ENCODE data around the gene DYRK4. TPM values are rescaled to one million over a fixed set of nuclear protein-coding genes. Genes with fewer than 3 reads are reported as not detected.

DYRK4 gene
- total and polyA plus RNA-seq, 7 experiments from 2014 or later: 9.8 to 50.9 (median 24.4) TPM

DNA sequence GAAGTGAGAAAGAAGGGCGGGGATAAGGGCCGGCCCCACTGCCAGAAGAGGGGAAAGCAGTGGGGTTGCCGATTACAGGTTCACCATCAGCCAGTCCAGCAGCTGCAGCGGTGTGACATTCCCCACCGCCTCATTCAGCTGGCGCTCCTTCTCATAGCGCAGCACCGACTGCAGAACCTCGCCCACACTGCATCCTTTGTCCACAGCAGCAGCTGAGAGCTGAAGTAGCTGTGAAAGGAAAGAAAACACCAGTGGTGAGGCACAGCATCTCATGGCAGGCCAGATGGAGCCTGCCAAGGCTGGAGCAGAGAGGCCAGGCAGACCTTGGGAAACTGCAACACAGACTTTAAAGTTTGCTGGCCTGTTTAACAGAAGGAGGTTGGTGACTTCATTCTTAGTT, 53.7 kb downstream of the DYRK4 start:
- no peaks in the 10 kb centered on the region for H3K4me1 Mint-ChIP-seq
- no peak overlapping the region for H3K4me3 Mint-ChIP-seq
- H3K27me3 Mint-ChIP-seq: peaks cover 0 to under 1% (median 0%) of the 10 kb centered on the region in 5 donors
- no peak overlapping the region for H3K27ac Mint-ChIP-seq
- H3K27me3 ChIP-seq (ENCODE audit: control insufficient read depth in 2 of 2, insufficient read depth in 2 of 2, low read length in 2 of 2): no peaks in the 10 kb centered on the region
- no peaks in the 10 kb centered on the region for H3K4me1 ChIP-seq (ENCODE audit: control insufficient read depth in 2 of 2, insufficient read depth in 2 of 2, low read length in 2 of 2)
- no peak for ATAC-seq
- no peak overlapping the region for H3K4me3 ChIP-seq (ENCODE audit: low read length)
- DNase-seq: no peak
- no peaks in the 10 kb centered on the region for H3K9me3 Mint-ChIP-seq
- peaks cover 6 to 34% (median 14%) of the 10 kb centered on the region in 5 donors for H3K36me3 Mint-ChIP-seq
- ChIA-PET POLR2A (interaction anchor here (1.3 kb wide), 1 partner anchor 33 kb away, joined by 3 read pairs; the partner anchor contains the start of genes AKAP3 and NDUFA9), CTCF (no interaction called here)
- intact Hi-C loops (cut with micrococcal nuclease): no loop called here
- H3K36me3 ChIP-seq (ENCODE audit: control insufficient read depth in 2 of 3, insufficient read depth in 3 of 3, low read length in 3 of 3): peaks cover 0 to 41% (median 11%) of the 10 kb centered on the region in 3 experiments
- H3K27ac ChIP-seq (ENCODE audit: low read depth, low read length): no peak overlapping the region
- H3K9me3 ChIP-seq (ENCODE audit: control insufficient read depth in 2 of 3, low read length in 3 of 3): no peaks in the 10 kb centered on the region

DNA sequence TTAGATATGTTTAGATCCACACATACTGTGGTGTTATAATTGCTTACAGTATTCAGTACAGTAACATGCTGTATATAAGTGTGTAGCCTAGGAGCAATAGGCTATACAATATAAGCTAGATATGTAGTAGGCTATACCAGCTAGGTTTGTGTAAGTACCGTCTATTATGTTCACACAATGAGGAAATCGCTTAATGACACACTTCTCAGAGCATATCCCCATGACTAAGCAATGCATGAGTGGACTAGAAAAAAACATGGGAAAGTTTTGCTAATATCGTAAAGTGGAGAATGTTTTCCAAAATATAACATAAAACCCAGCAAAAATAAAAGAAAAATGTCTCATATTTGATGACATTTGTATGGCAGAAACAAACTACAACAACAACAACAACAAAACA, 59.5 kb downstream of the DYRK4 start:
- H3K27me3 ChIP-seq (ENCODE audit: control insufficient read depth in 2 of 2, insufficient read depth in 2 of 2, low read length in 2 of 2): no peaks in the 10 kb centered on the region
- intact Hi-C loops (cut with micrococcal nuclease): no loop called here
- H3K9me3 Mint-ChIP-seq: peaks cover 0 to 3% (median 0%) of the 10 kb centered on the region in 11 donors
- peaks cover 0 to 24% (median 0%) of the 10 kb centered on the region in 5 donors for H3K27me3 Mint-ChIP-seq
- DNase-seq (no peak), ATAC-seq (no peak)
- ChIA-PET CTCF (interaction anchor here (0.7 kb wide), 1 partner anchor 9 kb away, joined by 3 read pairs; no protein-coding TSS in a partner anchor), POLR2A (no interaction called here)
- H3K36me3 Mint-ChIP-seq: peaks cover 0 to 4% (median 0%) of the 10 kb centered on the region in 5 donors
- H3K27ac Mint-ChIP-seq: no peak overlapping the region
- H3K4me3 ChIP-seq (ENCODE audit: low read length): no peak overlapping the region
- H3K4me3 Mint-ChIP-seq: no peak overlapping the region
- H3K27ac ChIP-seq (ENCODE audit: low read depth, low read length): no peak overlapping the region
- no peaks in the 10 kb centered on the region for H3K36me3 ChIP-seq (ENCODE audit: control insufficient read depth in 2 of 3, insufficient read depth in 3 of 3, low read length in 3 of 3)
- no peaks in the 10 kb centered on the region for H3K4me1 ChIP-seq (ENCODE audit: control insufficient read depth in 2 of 2, insufficient read depth in 2 of 2, low read length in 2 of 2)
- no peaks in the 10 kb centered on the region for H3K4me1 Mint-ChIP-seq
- no peaks in the 10 kb centered on the region for H3K9me3 ChIP-seq (ENCODE audit: control insufficient read depth in 2 of 3, low read length in 3 of 3)

DNA sequence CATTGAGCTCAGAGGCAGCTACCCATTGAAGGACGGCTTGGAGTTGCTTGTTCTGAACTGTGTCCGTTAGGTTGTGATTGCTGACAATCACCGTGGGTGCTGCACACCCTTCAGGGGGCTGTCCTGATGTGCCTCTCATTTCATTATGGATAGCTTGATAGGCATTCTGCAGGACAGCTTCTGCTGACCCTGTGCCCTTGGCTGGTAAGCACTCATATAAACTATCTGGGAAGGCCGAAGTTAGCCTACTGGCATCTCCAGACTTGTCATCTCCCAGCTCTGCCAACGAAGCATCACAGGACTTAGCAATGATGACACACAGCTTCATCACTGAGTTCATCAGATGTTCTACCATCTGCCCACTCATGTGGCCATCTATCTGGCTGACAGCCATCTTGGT, 64.5 kb downstream of the DYRK4 start:
- Mint-ChIP-seq H3K27me3 (peaks cover 0 to 35% (median 0%) of the 10 kb centered on the region in 5 donors), H3K36me3 (no peaks in the 10 kb centered on the region), H3K27ac (no peak overlapping the region), H3K4me1 (no peaks in the 10 kb centered on the region), H3K4me3 (no peak overlapping the region), H3K9me3 (peaks cover 0 to 3% (median 0%) of the 10 kb centered on the region in 11 donors)
- ChIA-PET CTCF (no interaction called here), POLR2A (no interaction called here)
- DNase-seq (no peak), ATAC-seq (no peak)
- Histone ChIP-seq H3K4me3 (ENCODE audit: low read length) (no peak overlapping the region), H3K27me3 (ENCODE audit: control insufficient read depth in 2 of 2, insufficient read depth in 2 of 2, low read length in 2 of 2) (no peaks in the 10 kb centered on the region), H3K9me3 (ENCODE audit: control insufficient read depth in 2 of 3, low read length in 3 of 3) (no peaks in the 10 kb centered on the region), H3K36me3 (ENCODE audit: control insufficient read depth in 2 of 3, insufficient read depth in 3 of 3, low read length in 3 of 3) (no peaks in the 10 kb centered on the region), H3K4me1 (ENCODE audit: control insufficient read depth in 2 of 2, insufficient read depth in 2 of 2, low read length in 2 of 2) (no peaks in the 10 kb centered on the region), H3K27ac (ENCODE audit: low read depth, low read length) (no peak overlapping the region)
- intact Hi-C loops (cut with micrococcal nuclease): no loop called here

DNA sequence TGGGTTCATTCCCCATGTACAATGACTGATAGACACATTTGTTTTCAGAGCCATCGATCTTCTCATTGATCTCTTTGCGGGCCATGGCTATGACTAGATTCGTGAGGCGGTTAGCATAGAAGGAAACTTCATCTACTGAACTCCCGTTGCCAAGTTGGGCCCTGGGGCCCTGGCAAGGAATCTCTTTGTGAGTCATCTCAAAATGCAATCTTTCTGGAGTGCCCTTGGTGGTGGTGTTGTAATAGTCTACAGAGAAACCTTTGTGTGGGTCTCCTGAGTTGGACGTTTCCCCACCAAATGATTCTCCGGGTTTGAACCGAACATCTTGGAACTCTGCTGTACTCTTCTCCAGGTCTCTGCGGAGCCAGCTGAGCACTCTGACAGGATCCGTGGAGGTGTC, 66.4 kb downstream of the DYRK4 start:
- Mint-ChIP-seq H3K4me3 (no peak overlapping the region), H3K36me3 (peaks cover 0 to 1% (median 0%) of the 10 kb centered on the region in 5 donors), H3K4me1 (no peaks in the 10 kb centered on the region), H3K27ac (no peak overlapping the region), H3K9me3 (no peaks in the 10 kb centered on the region), H3K27me3 (peaks cover 0 to 25% (median 0%) of the 10 kb centered on the region in 5 donors)
- H3K4me3 ChIP-seq (ENCODE audit: low read length): no peak overlapping the region
- H3K4me1 ChIP-seq (ENCODE audit: control insufficient read depth in 2 of 2, insufficient read depth in 2 of 2, low read length in 2 of 2): no peaks in the 10 kb centered on the region
- no peak overlapping the region for H3K27ac ChIP-seq (ENCODE audit: low read depth, low read length)
- ATAC-seq (no peak), DNase-seq (no peak)
- H3K27me3 ChIP-seq (ENCODE audit: control insufficient read depth in 2 of 2, insufficient read depth in 2 of 2, low read length in 2 of 2): no peaks in the 10 kb centered on the region
- H3K9me3 ChIP-seq (ENCODE audit: control insufficient read depth in 2 of 3, low read length in 3 of 3): no peaks in the 10 kb centered on the region
- H3K36me3 ChIP-seq (ENCODE audit: control insufficient read depth in 2 of 3, insufficient read depth in 3 of 3, low read length in 3 of 3): no peaks in the 10 kb centered on the region
- CTCF ChIA-PET: no interaction called here
- intact Hi-C loops (cut with micrococcal nuclease): no loop called here
- POLR2A ChIA-PET: no interaction called here

DNA sequence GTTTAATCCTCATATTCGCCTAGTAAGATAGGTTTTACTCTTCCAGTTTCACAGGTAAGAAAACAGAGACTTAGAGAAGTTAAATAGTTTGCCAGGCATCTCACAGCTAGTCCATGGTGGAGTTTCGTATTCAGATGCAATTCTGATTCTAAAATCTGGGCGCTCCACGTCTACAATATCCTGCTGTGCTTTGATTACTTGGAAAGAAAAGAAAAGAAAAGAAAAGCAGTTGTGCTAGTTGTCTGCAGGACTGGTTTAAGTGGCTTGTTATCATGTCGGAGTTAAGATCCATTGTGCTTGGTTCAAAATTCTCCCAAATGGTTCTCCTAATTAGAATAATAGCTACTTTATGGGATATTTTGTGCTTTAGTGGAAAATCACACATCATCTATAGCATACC, 68.3 kb downstream of the DYRK4 start:
- intact Hi-C loops (cut with micrococcal nuclease): no loop called here
- Mint-ChIP-seq H3K4me1 (no peaks in the 10 kb centered on the region), H3K4me3 (no peak overlapping the region), H3K27me3 (peaks cover 0 to 19% (median 0%) of the 10 kb centered on the region in 5 donors), H3K9me3 (peaks cover 0 to 2% (median 0%) of the 10 kb centered on the region in 11 donors), H3K36me3 (peaks cover 0 to 6% (median 0%) of the 10 kb centered on the region in 5 donors), H3K27ac (no peak overlapping the region)
- ChIA-PET CTCF (interaction anchor here (0.6 kb wide), 1 partner anchor 9 kb away, joined by 3 read pairs; no protein-coding TSS in a partner anchor), POLR2A (no interaction called here)
- no peaks in the 10 kb centered on the region for H3K36me3 ChIP-seq (ENCODE audit: control insufficient read depth in 2 of 3, insufficient read depth in 3 of 3, low read length in 3 of 3)
- H3K4me1 ChIP-seq (ENCODE audit: control insufficient read depth in 2 of 2, insufficient read depth in 2 of 2, low read length in 2 of 2): no peaks in the 10 kb centered on the region
- ATAC-seq: no peak
- no peaks in the 10 kb centered on the region for H3K9me3 ChIP-seq (ENCODE audit: control insufficient read depth in 2 of 3, low read length in 3 of 3)
- no peak for DNase-seq
- no peaks in the 10 kb centered on the region for H3K27me3 ChIP-seq (ENCODE audit: control insufficient read depth in 2 of 2, insufficient read depth in 2 of 2, low read length in 2 of 2)
- no peak overlapping the region for H3K27ac ChIP-seq (ENCODE audit: low read depth, low read length)
- H3K4me3 ChIP-seq (ENCODE audit: low read length): no peak overlapping the region

DNA sequence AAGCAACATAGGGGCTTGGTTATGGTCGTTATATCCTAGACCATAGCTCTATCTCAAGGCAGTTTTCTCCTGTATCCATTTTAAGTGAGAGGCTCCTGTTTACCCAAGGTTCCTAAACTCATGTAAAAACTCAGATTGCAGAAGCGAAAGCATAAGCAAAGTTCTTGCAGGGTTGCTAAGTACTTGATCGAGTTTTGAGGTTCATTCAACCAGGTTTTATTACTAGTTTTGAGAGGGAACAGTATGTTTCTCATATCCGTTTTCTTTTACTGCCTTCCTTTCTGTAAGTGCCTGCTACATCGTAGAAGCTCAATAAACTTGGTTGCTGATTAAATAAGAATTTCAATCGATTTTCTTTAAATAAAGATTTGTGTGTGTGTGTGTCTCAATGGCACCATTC, 81.7 kb downstream of the DYRK4 start:
- H3K4me1 Mint-ChIP-seq: peaks cover 2 to 18% (median 9%) of the 10 kb centered on the region in 7 donors
- H3K4me3 Mint-ChIP-seq: no peak overlapping the region
- peaks cover 0 to 7% of the 10 kb centered on the region in 2 donors for H3K4me1 ChIP-seq (ENCODE audit: control insufficient read depth in 2 of 2, insufficient read depth in 2 of 2, low read length in 2 of 2)
- no peaks in the 10 kb centered on the region for H3K9me3 ChIP-seq (ENCODE audit: control insufficient read depth in 2 of 3, low read length in 3 of 3)
- no peaks in the 10 kb centered on the region for H3K9me3 Mint-ChIP-seq
- intact Hi-C loops (cut with micrococcal nuclease): no loop called here
- no peak for DNase-seq
- H3K4me3 ChIP-seq (ENCODE audit: low read length): no peak overlapping the region
- H3K27me3 ChIP-seq (ENCODE audit: control insufficient read depth in 2 of 2, insufficient read depth in 2 of 2, low read length in 2 of 2): no peaks in the 10 kb centered on the region
- no peak overlapping the region for H3K27ac ChIP-seq (ENCODE audit: low read depth, low read length)
- H3K27me3 Mint-ChIP-seq: peaks cover 0 to 32% (median 4%) of the 10 kb centered on the region in 5 donors
- POLR2A ChIA-PET: no interaction called here
- no peak overlapping the region for H3K27ac Mint-ChIP-seq
- no peak for ATAC-seq
- CTCF ChIA-PET: interaction anchor here (1.2 kb wide), 1 partner anchor 39 kb away, joined by 3 read pairs; no protein-coding TSS in a partner anchor
- no peaks in the 10 kb centered on the region for H3K36me3 ChIP-seq (ENCODE audit: control insufficient read depth in 2 of 3, insufficient read depth in 3 of 3, low read length in 3 of 3)
- H3K36me3 Mint-ChIP-seq: peaks cover 0 to 4% (median 0%) of the 10 kb centered on the region in 5 donors

DNA sequence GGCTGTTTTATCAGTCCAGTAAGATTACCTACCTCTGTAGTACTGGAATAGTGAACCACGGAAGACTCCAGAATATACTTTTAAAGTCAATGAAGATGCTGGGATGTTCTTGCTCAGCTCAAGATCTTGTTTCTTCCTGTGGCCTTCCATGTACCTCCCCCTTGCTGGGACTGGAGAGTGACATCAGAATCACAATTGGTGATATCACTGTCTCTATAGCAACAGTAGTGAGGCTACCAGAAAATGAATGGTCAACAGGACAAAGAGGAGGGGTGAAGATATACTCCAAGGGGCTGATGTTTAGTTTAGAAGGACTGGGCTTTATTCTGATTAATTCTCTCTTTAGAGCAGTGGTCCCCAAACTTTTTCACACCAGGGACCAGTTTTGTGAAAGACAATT, 83.0 kb downstream of the DYRK4 start:
- H3K36me3 ChIP-seq (ENCODE audit: control insufficient read depth in 2 of 3, insufficient read depth in 3 of 3, low read length in 3 of 3): peaks cover 0 to 3% (median 0%) of the 10 kb centered on the region in 3 experiments
- no peak overlapping the region for H3K27ac ChIP-seq (ENCODE audit: low read depth, low read length)
- H3K36me3 Mint-ChIP-seq: peaks cover 0 to 2% (median 0%) of the 10 kb centered on the region in 5 donors
- ATAC-seq: no peak
- no peak for DNase-seq
- H3K9me3 ChIP-seq (ENCODE audit: control insufficient read depth in 2 of 3, low read length in 3 of 3): no peaks in the 10 kb centered on the region
- H3K27me3 ChIP-seq (ENCODE audit: control insufficient read depth in 2 of 2, insufficient read depth in 2 of 2, low read length in 2 of 2): no peaks in the 10 kb centered on the region
- intact Hi-C loops (cut with micrococcal nuclease): loop anchor here (5.0 kb wide), 4 partner anchors 182 to 1853 kb away; partner anchors contain the start of genes FKBP4 (in 1 of the 2) and TULP3 (in 1 of the 2)
- H3K27ac Mint-ChIP-seq: no peak overlapping the region
- no peak overlapping the region for H3K4me3 ChIP-seq (ENCODE audit: low read length)
- H3K4me1 ChIP-seq (ENCODE audit: control insufficient read depth in 2 of 2, insufficient read depth in 2 of 2, low read length in 2 of 2): peaks cover 5 to 13% of the 10 kb centered on the region in 2 donors
- CTCF ChIA-PET: interaction anchor here (1.2 kb wide), 1 partner anchor 41 kb away, joined by 3 read pairs; no protein-coding TSS in a partner anchor
- POLR2A ChIA-PET: no interaction called here
- no peak overlapping the region for H3K4me3 Mint-ChIP-seq
- H3K9me3 Mint-ChIP-seq: no peaks in the 10 kb centered on the region
- H3K27me3 Mint-ChIP-seq: peaks cover 0 to 31% (median 3%) of the 10 kb centered on the region in 5 donors
- H3K4me1 Mint-ChIP-seq: peaks cover 7 to 31% (median 20%) of the 10 kb centered on the region in 7 donors
